Erythroblast (primary cell): Measurements from ENCODE around the gene NETO2.
"Not testable (repeated sequence)": the region's sequence is repeated elsewhere in the genome, so short reads cannot be mapped to it uniquely, and the experiment has no call there.

Source experiments
- GATA1 ChIP-seq: IDR thresholded peaks from 2 replicates; pipeline ENCODE4 v1.6.1; 2011; ENCODE audit warnings: low read depth, mild to moderate bottlenecking, control low read depth, low read length, moderate library complexity
- POLR2A ChIP-seq: IDR thresholded peaks from 2 replicates; pipeline ENCODE4 v1.6.1; 2011; ENCODE audit warnings: mild to moderate bottlenecking, low read length

DNA sequence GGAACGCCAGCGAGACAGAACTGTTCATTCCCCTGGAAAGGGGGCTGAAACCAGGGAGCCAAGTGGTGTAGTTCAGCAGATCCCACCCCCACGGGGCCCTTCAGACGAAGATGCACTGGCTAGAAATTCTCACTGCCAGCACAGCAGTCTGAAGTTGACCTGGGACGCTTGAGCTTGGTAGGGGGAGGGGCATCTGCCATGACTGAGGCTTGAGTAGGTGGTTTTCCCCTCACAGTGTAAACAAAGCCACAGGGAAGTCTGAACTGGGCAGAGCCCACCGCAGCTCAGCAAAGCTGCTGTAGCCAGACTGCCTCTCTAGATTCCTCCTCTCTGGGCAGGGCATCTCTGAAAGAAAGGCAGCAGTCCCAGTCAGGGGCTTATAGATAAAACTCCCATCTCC is 46.6 kb downstream of the NETO2 start:
- TF ChIP-seq POLR2A, GATA1: not testable (repeated sequence)
